Fibroblast of peridontal ligament (primary cell): Measurements from ENCODE around the gene NFYC.
"Not testable (repeated sequence)": the region's sequence is repeated elsewhere in the genome, so short reads cannot be mapped to it uniquely, and the experiment has no call there.

Source experiments
- DNase-seq: peaks from one replicate; pipeline ENCODE4 v3.0.0-alpha.2; 2010; ENCODE audit errors: extremely low read depth

NFYC gene

GRCh38 chr1:40665335-40666171, 26.0 kb upstream of the NFYC start, which contains the start of gene RIMS3:
TSS of gene RIMS3 (minus strand) at chr1:40665682. CDS start at chr1:40641925, 23,757 bp downstream.
- peak; percentile 11 for DNase-seq

DNA sequence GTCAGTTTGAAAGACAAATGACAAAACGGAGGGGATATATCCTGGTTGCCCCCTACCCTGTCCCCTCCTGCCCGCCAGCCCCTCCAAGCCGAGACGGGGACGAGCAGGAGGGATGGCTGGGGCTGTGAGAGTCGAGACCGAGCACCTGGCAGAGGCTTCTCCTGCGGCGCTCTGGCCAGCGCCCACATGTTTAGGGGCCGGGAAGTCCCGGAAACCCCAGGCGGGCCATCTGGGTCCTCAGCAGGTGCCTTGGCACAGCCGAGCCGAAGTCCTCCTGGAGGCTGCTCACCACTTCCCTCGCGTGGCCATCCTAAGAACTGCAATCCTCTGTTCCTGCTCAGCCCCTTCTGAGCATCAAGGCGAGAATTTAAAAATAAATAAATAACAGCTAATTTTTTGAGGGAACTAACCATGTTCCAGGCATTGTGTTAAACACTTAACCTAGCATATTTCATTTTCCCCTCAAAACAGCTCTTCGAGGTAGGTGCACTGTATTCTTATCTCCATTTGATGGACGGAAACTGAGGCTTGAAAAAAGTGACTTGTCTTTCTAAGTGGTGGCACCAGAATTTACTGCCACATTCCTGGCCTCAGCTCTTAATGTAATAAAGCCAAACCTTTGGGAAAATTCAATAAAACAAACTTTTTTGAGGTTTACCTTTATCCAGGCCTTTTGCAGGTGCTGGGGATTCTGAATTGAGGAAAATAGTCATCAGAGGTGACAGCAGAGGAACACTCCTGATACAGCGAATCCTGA, 22.6 kb upstream of the NFYC start:
- DNase-seq = peak; percentile 59

GRCh38 chr1:40673452-40673851, 18.1 kb upstream of the NFYC start:
- DNase-seq = no peak

DNA sequence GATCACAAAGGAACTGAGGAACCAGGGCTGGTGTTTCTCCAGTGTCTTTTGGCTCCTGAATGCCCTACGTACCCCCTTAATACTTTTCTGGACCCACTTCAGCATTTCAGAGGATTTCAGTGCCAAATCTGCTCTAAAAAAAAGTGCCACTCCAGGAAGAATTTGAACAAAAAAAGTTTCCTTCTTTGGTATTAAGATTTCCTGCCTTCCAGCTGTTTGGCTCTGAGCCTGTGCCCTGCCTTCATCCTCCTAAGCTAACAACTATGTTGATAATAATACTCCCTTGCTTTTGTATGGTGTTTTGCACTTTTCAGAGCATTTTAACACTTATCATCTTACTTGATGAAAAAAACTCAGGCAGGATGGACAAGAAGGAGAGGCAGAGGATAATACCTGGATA, 15.0 kb upstream of the NFYC start:
- no peak for DNase-seq

DNA sequence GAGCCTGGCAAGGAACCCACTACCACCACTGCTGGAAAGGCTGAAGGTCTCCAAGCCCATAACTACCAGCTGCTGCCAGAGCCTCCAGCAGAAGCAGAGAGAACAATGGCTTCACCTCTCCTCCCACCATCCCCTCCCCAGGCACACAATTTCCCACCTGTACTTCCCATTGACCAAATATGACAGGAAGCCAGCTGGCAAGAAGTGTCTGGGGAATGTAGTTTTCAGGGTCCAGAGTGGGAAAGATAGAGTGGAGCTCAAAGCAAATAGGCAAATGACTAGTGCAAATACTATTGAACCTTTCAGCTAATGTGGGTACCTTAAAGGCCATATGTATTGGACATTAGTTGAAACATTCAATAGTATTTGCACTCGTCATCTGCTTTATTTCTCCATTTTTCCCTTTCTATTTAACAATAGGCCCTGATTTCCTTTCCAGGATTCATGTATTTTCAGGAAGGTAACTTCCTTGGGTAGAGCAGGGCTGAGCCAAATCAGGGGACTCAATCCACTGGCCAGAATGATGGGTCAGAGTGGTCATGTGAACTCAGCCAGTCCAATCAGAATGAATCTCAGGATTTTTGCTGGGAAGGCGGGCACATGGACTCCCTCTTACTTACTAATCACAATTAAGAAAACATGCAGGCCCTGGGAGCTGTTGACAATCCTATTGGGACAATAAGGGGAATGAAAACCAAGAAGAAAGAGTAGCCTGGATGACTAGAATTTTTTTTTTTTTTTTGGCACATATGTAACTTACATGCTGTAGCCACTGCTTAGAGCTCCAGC, 12.1 kb upstream of the NFYC start:
- DNase-seq = no peak

DNA sequence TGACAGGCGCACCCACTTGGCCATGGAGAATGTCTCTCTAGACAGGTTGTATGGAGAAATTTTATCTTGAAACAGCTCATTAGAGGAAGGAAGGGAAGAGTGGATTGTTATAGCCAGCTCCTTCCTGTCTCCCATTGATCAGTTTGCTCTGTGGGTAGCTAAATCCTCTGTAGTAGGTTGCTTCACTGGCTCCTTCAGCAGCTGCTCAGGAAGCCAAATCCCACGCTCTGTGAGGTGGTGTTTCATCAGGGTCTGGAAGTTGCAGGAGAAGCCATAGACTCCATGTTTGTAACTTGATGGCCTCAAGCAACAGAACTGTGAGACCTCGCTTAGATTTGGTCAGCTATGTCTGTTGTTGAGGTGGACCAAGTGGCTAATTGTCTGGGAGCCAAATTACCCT, 6.8 kb upstream of the NFYC start:
- DNase-seq = no peak

DNA sequence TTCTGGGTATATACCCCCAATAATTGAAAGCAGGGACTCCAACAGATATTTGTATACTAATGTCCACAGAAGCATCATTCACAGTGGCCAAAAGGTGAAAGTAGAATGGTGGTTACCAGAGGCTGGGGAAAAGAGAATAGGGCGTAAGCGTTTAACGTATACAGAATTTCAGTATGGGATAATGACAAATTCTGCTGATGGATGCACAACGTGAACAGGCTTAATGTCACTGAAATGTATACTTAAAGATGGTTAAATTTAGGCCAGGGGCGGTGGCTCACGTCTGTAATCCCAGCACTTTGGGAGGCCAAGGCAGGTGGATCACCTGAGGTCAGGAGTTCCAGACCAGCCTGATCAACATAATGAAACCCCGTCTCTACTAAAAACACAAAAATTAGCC, 4.4 kb upstream of the NFYC start:
- no peak for DNase-seq

DNA sequence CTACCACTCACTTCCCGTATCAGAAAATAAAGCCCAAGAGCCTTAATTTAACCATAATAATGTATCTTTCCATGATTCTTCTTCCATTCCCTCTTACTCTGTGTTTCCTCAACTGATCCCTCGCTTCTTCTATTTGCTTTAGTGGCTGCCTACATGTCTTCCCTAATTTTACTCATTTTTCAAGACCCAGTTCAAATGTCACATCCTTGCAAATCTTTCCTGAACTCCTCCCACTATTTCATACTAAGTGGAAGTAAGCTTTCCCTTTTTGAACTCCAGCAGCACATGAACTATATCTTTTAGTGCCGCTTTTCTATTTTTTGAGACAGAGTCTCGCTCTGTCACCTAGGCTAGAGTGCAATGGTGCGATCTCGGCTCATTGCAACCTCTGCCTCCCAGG, 3.8 kb upstream of the NFYC start:
- DNase-seq = no peak

GRCh38 chr1:40689737-40690136, 1.8 kb upstream of the NFYC start:
- DNase-seq = no peak

GRCh38 chr1:40690771-40691537, 550 bp upstream of the NFYC start:
- DNase-seq = peak; percentile 28

DNA sequence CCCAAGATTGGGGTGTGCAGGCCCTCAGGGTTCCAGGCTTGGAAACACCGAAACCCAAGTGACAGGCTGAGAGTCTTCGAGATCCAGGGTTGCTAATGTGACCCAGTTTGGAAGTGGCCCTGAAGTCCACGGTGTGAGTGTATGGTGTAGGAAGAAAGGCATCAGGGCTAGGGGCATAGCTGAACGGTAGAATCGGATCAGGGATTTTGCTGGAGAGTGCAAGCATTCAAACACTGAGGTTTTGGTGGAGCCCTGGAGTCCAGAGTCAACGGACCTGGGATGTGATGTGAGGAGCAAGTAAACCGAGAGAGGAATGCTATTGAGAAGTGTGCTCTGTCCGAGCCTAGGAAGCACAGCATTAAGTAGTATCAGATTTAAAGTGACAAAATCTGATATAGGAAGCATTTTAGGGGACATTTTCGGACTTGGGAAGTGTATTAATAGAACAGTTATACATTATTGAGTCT, 958 bp downstream of the NFYC start:
- DNase-seq = peak; percentile 29

DNA sequence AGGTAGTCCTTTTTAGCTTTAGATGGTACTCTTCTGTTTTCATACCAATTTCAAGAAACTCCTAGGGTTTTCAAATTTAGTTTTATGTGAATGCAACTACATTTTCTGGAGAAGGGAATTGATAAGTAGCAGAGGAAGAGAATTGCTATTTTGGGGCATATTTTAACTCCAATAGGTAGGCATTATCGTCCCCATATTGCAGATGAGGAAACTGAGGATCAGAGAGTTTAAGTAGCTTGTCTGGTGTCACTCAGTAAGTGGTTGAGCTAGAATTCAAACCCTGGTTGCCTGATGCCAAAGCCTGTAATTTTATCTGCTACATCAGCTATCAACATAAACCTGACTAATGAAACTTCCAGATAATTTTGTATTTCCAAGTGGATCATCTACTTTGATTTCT, 1.9 kb downstream of the NFYC start:
- no peak for DNase-seq

GRCh38 chr1:40694353-40694874, 2.9 kb downstream of the NFYC start:
- DNase-seq = no peak

DNA sequence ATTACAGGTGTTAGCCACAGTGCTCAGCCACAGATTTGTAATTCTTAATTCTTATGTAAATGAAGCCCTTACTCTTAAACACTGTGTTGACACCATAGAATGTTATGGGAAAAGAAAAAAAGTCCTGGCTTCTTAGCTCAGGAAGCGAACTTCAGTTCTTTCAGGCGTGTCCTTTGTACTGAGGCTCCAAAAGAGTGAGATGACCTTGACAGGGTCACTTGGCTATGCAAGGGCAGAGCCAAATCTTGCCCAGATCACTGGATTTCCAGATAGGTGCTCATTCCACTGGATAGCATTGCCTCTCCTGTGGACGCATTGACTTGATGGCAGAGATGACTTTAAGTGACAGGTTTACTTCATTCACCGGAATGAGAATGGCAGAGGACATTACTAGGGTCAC, 4.8 kb downstream of the NFYC start:
- DNase-seq = no peak

GRCh38 chr1:40697436-40697835, 5.9 kb downstream of the NFYC start:
- DNase-seq = no peak

- DNase-seq = no peak
Observed at GRCh38 chr1:40699787-40700186, 8.3 kb downstream of the NFYC start.

- no peak for DNase-seq
Observed at GRCh38 chr1:40701684-40702083, 10.2 kb downstream of the NFYC start.

GRCh38 chr1:40702810-40703209, 11.3 kb downstream of the NFYC start:
- not testable (repeated sequence) for DNase-seq

DNA sequence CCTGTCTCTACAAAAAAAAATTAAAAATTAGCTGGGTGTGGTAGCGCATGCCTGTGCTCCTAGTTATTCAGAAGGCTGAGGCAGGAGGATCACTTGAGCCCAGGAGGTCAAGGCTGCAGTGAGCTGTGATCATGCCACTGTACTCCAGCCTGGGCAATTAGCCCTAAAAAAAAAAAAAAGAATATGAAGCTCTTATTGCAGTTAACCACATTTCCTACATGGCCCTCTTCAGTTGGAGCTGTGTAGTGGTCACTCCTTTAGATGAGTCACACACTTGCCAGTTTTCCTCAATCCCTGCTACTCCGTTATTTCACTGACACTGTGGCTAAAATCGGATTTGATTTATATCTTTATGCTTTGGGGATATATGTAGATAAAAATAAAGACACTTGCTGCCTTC, 11.8 kb downstream of the NFYC start:
- DNase-seq = peak; percentile 75

DNA sequence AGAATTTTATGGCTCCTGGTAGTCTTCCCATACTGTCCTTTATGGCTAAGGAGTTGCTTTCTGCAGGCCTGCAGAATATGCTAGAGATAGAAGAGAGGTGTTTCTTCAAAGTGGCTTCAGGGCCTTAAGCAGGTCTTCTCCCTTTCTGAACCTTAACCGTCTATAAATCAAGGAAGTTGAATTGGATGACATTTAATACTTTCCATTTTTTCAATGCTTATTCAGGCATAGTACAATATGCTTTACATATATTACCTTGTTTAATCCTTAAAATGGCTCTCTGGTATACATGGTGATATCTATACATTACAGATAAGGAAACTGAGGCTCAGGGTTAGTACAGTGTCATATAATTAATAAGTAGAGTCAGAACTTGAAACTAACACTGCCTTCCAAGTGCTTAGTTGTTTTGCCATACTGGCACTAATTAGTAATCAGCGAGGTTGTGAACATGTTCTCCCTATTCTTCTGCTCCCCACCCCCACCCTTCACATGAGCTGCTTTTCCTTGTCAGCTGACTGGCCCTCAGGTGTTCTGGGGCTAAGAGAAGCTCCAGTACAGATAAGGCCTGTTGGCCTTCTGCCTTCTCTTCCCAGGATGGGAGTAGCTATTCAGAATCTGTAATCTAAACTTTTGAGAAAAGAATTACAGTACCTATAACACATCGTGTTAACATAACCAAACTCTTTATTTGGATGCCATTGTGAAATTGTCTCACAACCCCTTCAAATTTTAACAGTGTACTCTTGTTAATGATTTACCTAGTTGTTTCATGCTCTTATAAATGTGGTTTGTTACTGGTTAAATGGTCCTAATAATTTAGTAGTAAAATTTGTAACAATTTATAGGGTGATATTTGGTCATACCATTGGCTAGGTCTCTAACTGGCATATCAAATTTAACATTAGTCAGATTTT, 13.6 kb downstream of the NFYC start:
- no peak for DNase-seq
